ENCODE results near the gene EBP.
"Not testable (repeated sequence)": the region's sequence is repeated elsewhere in the genome, so short reads cannot be mapped to it uniquely, and the experiment has no call there.

EBP gene

GRCh38 chrX:48496660-48497059 is 24.9 kb upstream of the EBP start:
- DNase-seq = no peak

GRCh38 chrX:48497871-48498270 is 23.7 kb upstream of the EBP start:
- DNase-seq = no peak

- DNase-seq = no peak
These were observed 23.2 kb upstream of the EBP start for GRCh38 chrX:48498374-48498809.

- no peak for DNase-seq
These were observed 17.3 kb upstream of the EBP start for GRCh38 chrX:48504261-48504660.

- no peak for DNase-seq
These were observed 16.1 kb upstream of the EBP start for GRCh38 chrX:48505481-48505880.

GRCh38 chrX:48507246-48507645 is 14.4 kb upstream of the EBP start:
- no peak for DNase-seq

- DNase-seq = no peak
These were observed 13.0 kb upstream of the EBP start, which contains the start of gene PORCN for GRCh38 chrX:48508400-48509244. TSS of gene PORCN (plus strand) at chrX:48508992. CDS start at chrX:48509821, 829 bp downstream.

GRCh38 chrX:48509245-48509590 is 12.4 kb upstream of the EBP start:
- no peak for DNase-seq

GRCh38 chrX:48509619-48510018 is 12.0 kb upstream of the EBP start:
- no peak for DNase-seq

- DNase-seq = no peak
These were observed 10.0 kb upstream of the EBP start for GRCh38 chrX:48511560-48511959.

- DNase-seq = no peak
These were observed 9.2 kb upstream of the EBP start for GRCh38 chrX:48512371-48512935.

- no peak for DNase-seq
These were observed 7.9 kb upstream of the EBP start for GRCh38 chrX:48513670-48514069.

- DNase-seq = no peak
These were observed 7.3 kb upstream of the EBP start for GRCh38 chrX:48514126-48514806.

- DNase-seq = no peak
These were observed 6.6 kb upstream of the EBP start for GRCh38 chrX:48514868-48515460.

- no peak for DNase-seq
These were observed 5.8 kb upstream of the EBP start for GRCh38 chrX:48515842-48516241.

- DNase-seq = no peak
These were observed 5.3 kb upstream of the EBP start for GRCh38 chrX:48516285-48516684.

- no peak for DNase-seq
These were observed 4.6 kb upstream of the EBP start for GRCh38 chrX:48516987-48517386.

GRCh38 chrX:48519481-48519880 is 2.1 kb upstream of the EBP start:
- DNase-seq = not testable (repeated sequence)

- DNase-seq = no peak
These were observed 1.2 kb upstream of the EBP start for GRCh38 chrX:48520455-48520854.

GRCh38 chrX:48520976-48521352 is 644 bp upstream of the EBP start:
- no peak for DNase-seq

GRCh38 chrX:48522291-48522690 is 683 bp downstream of the EBP start:
- DNase-seq = no peak

GRCh38 chrX:48523682-48524081 is 2.1 kb downstream of the EBP start:
- no peak for DNase-seq

GRCh38 chrX:48525853-48526252 is 4.2 kb downstream of the EBP start:
- DNase-seq = not testable (repeated sequence)

- DNase-seq = no peak
These were observed 9.1 kb downstream of the EBP start for GRCh38 chrX:48530736-48531135.
